GM10248 (cell line): ENCODE results near the gene ZNF155.
A peak's percentile ranks its signal among the peaks of the same experiment; 100 is the strongest.

ENCODE experiments used
- CTCF ChIA-PET: fragments of 300-600 bp; sonication (Branson Sonifier 250); formaldehyde crosslinking; extraction: SDS; loops from one replicate; lab custom pipeline; 2021; ENCODE audit warnings: antibody characterized with exemption; lab: Yijun Ruan, JAX
- POLR2A ChIA-PET: fragments of 350-650 bp; sonication (Branson Sonifier 250); formaldehyde crosslinking; extraction: SDS; loops from one replicate; lab custom pipeline; 2020; ENCODE audit warnings: antibody characterized with exemption; lab: Yijun Ruan, JAX
- DNase-seq: peaks from one replicate; pipeline ENCODE4 v3.0.0; 2012; ENCODE audit errors: extremely low spot score
- CTCF ChIP-seq: IDR thresholded peaks from 2 replicates; pipeline ENCODE4 v1.5.1; 2012; ENCODE audit warnings: mild to moderate bottlenecking, low read depth; ENCODE audit errors: extremely low read depth, missing control alignments, control extremely low read depth

Gene ZNF155

DNA sequence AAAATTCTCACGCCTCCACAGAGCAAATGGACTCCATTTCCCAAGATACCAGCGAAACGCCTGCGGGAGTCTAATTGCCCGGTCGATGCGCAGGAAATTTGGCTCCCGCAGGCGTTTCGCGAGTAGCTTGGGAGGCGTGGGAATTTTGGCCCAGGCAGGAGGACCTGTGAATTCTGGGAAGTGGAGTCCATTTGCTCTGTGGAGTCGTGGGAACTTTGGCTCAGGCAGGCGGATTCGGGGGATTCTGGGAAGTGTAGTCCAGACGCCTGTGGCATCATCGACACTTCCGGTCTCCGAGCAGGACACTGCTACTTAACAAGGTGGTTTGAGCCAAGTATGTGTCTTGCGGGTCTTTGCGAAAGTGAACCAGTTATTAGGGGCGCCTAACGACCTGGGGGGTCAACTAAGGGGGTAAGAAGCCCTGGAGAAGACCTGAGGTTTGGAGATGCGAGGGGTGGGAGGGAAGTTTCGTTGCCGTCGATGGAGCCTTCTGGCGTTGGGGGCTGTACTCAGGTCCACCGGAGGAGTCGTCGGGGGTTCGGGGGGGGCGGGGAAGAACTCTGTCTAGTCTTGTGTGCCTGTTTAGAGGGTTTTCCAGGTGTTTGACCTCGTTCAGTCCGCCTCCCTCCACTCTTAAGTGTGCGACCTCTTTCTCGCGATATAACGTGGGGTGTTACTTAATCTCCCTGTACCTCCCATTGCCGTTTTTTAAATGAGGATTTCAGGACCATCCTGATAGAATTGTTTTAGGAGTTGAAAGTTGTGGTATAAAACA is at the start of gene ZNF155:
ZNF155 (plus strand) TSS at position 277 of the 775 bp plus-strand sequence. CDS start 4,356 bp downstream, outside the sequence.
- CTCF ChIA-PET = interaction anchor here (1.2 to 1.5 kb wide), 2 partner anchors 9 to 111 kb away, joined by 3 read pairs; no protein-coding TSS in a partner anchor
- peak; percentile 85 for DNase-seq
- POLR2A ChIA-PET = interaction anchor here (0.5 kb wide), 1 partner anchor 228 kb away, joined by 4 read pairs; the partner anchor contains the start of gene ZNF227
- no peak for TF ChIP-seq CTCF

DNA sequence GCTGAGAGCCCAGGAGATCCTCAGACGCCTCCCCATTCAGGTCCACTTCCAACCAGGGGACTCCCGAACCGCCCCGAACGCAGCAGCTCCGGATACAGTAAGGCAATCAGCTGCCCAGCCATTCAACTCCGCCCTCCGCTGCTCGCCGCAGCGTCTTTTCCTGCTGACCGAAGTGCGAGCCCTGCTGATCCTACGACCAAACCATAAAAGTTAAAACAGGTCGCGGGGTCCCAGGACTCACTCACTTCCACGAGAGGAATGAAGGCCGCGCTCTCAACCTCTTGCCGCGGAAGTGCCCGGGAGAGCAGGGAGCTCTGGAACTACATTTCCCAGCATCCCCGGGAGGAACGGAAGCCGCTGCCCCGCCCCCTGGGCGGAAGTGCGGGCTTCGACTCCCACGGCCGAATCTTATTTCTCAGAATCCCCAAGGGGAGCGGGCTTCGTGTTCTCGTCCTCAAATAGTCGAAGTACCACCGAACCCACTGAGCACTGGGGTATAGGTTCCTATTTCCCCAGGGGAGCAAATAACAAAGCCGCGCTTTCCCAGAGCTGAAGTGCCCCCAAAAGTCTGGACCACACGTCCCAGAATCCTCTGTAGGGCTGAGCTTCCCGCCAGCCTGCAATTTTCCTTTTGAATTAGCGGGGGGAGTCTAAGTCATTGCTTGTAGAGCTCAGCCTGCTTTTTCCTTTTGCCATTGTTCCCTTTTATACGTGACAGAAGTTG is 48.8 kb upstream of the ZNF155 start, which contains the start of gene ZNF45:
ZNF45 (minus strand) TSS at position 298 of the 724 bp plus-strand sequence. CDS start 13,097 bp downstream, outside the sequence.
- TF ChIP-seq CTCF = no peak
- ChIA-PET POLR2A (interaction anchor here (0.5 to 1.2 kb wide), 5 partner anchors 11 to 267 kb away, joined by 3 to 6 read pairs (median 3); partner anchors contain the start of gene ZNF221), CTCF (interaction anchor here (0.8 to 1.3 kb wide), 5 partner anchors 11 to 88 kb away, joined by 3 to 6 read pairs (median 3); partner anchors contain the start of gene ZNF221)

GRCh38 chr19:43936188-43936587 is 47.8 kb upstream of the ZNF155 start:
- ChIA-PET CTCF (interaction anchor here (0.6 to 1.1 kb wide), 2 partner anchors 12 to 15 kb away, joined by 3 to 4 read pairs; partner anchors contain the start of gene ZNF221), POLR2A (no interaction called here)
- DNase-seq = no peak
- no peak for TF ChIP-seq CTCF

More for the DNA sequence above, 48.8 kb upstream of the ZNF155 start, which contains the start of gene ZNF45:
- peak; percentile 93 for DNase-seq

- POLR2A ChIA-PET = interaction anchor here (0.6 kb wide), 1 partner anchor 11 kb away, joined by 3 read pairs; no protein-coding TSS in a partner anchor
- TF ChIP-seq CTCF = no peak
- CTCF ChIA-PET = interaction anchor here (1.9 kb wide), 1 partner anchor 8 kb away, joined by 5 read pairs; no protein-coding TSS in a partner anchor
These were observed 44.3 kb upstream of the ZNF155 start for GRCh38 chr19:43939557-43940260.

GRCh38 chr19:43940719-43941118 is 43.3 kb upstream of the ZNF155 start:
- ChIA-PET CTCF (no interaction called here), POLR2A (no interaction called here)
- TF ChIP-seq CTCF = no peak
- no peak for DNase-seq

More at GRCh38 chr19:43939557-43940260, 44.3 kb upstream of the ZNF155 start:
- no peak for DNase-seq
